Panc1 (cell line): ENCODE data around the gene SCGB2A2.

Experiments used
- POLR2AphosphoS5 ChIP-seq: IDR thresholded peaks from 2 replicates; pipeline ENCODE4 v1.6.1; 2012; ENCODE audit warnings: mild to moderate bottlenecking, low read depth, low read length, moderate library complexity
- SIN3A ChIP-seq: IDR thresholded peaks from 2 replicates; pipeline ENCODE4 v1.6.1; 2012; ENCODE audit warnings: low read depth, mild to moderate bottlenecking, low read length, moderate library complexity, borderline replicate concordance; ENCODE audit not compliant: insufficient read depth
- TCF7L2 ChIP-seq: IDR thresholded peaks from 2 replicates; pipeline ENCODE4 v1.6.1; 2011; ENCODE audit warnings: mild to moderate bottlenecking, low read depth, low read length, inconsistent platforms
- TF ChIP-seq, protein P1 (sequence below): fragments of 450-650 bp; IDR thresholded peaks from 2 replicates; pipeline ENCODE4 v1.5.1; 2017; ENCODE audit warnings: mild to moderate bottlenecking

GRCh38 chr11:62253999-62254542 lies 15.9 kb upstream of the SCGB2A2 start:
- TF ChIP-seq, protein P1, sequence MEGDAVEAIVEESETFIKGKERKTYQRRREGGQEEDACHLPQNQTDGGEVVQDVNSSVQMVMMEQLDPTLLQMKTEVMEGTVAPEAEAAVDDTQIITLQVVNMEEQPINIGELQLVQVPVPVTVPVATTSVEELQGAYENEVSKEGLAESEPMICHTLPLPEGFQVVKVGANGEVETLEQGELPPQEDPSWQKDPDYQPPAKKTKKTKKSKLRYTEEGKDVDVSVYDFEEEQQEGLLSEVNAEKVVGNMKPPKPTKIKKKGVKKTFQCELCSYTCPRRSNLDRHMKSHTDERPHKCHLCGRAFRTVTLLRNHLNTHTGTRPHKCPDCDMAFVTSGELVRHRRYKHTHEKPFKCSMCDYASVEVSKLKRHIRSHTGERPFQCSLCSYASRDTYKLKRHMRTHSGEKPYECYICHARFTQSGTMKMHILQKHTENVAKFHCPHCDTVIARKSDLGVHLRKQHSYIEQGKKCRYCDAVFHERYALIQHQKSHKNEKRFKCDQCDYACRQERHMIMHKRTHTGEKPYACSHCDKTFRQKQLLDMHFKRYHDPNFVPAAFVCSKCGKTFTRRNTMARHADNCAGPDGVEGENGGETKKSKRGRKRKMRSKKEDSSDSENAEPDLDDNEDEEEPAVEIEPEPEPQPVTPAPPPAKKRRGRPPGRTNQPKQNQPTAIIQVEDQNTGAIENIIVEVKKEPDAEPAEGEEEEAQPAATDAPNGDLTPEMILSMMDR = no peak
- TF ChIP-seq TCF7L2 (no peak), POLR2AphosphoS5 (no peak), SIN3A (no peak)
